Mesenteric fat pad (tissue), 1 donor: ENCODE data around the gene NCR1. TPM values are rescaled to one million over a fixed set of nuclear protein-coding genes. Genes with fewer than 3 reads are reported as not detected.

Experiments used
- total RNA-seq: library from RNA; stranded (reverse); fragmentation: NEBNext Ultra II Directional; extraction: Animal tissue kit (Norgen Biotek cat#: 25700); gene quantifications from one replicate; pipeline ENCODE4 v1.2.1, GENCODE V29; 2021
- donor health status: DM: yes; HTN: yes; CAD: no.

The NCR1 gene
- total RNA-seq, 1 donor from 2014 or later = 0.51 TPM

Other genes with a start within 250 kb of the NCR1 start
- gene LILRB4, start 243.2 kb upstream of the NCR1 start, total RNA-seq = 14.2 TPM
- gene KIR3DL3, start 181.7 kb upstream of the NCR1 start, total RNA-seq = not detected
- not detected for gene KIR2DL3, start 167.6 kb upstream of the NCR1 start, total RNA-seq
- not detected for gene KIR2DL1, start 136.4 kb upstream of the NCR1 start, total RNA-seq
- gene KIR2DL4, start 102.5 kb upstream of the NCR1 start, total RNA-seq = 0.22 TPM
- gene KIR3DL1, start 89.7 kb upstream of the NCR1 start, total RNA-seq = not detected
- not detected for gene KIR2DS4, start 73.5 kb upstream of the NCR1 start, total RNA-seq
- gene KIR3DL2, start 55.7 kb upstream of the NCR1 start, total RNA-seq = not detected
- gene FCAR, start 31.9 kb upstream of the NCR1 start, total RNA-seq = 16.3 TPM
- not detected for gene NLRP7, start 41.4 kb downstream of the NCR1 start, total RNA-seq
- 0.55 TPM for gene NLRP2, start 60.2 kb downstream of the NCR1 start, total RNA-seq
- 0.19 TPM for gene GP6, start 132.1 kb downstream of the NCR1 start, total RNA-seq
- 8.2 TPM for gene RDH13, start 157.0 kb downstream of the NCR1 start, total RNA-seq
- 0.58 TPM for gene EPS8L1, start 169.7 kb downstream of the NCR1 start, total RNA-seq
- 130 TPM for gene PPP1R12C, start 211.5 kb downstream of the NCR1 start, total RNA-seq
- gene TNNT1, start 243.1 kb downstream of the NCR1 start, total RNA-seq = not detected